ENCODE data around the gene SERPINA5. TPM values are rescaled to one million over a fixed set of nuclear protein-coding genes. Genes with fewer than 3 reads are reported as not detected.

SERPINA5 gene
- total RNA-seq, 1 experiment from 2014 or later = 3.0 TPM

DNA sequence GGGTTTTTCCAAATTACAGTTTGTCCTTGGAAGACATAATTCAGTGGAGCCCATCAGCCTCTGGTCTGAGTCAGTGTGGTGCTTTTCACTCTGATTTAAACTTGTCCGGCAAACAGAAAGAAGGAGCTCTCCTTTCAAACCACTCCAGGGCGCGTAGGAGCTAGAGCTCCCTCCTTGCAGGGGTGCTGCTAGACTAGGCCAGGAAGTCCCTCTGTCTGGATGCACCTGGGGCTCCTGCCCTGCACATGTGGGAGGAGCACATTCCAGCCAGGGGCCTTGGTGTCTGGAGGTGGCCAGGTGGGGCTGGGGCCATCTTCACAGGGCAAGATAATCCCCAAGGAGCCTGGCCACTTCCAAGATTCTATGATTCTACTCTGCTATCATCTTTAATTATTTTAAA is 34.0 kb downstream of the SERPINA5 start:
- H3K9me2 ChIP-seq (ENCODE audit: insufficient read depth) = no peaks in the 10 kb centered on the region
- no peak for TF ChIP-seq EZH2 (IDR thresholded peaks at IDR 0.05)
- TF ChIP-seq SRF (IDR thresholded peaks at IDR 0.05; ENCODE audit: low read depth) = no peak
- no peak for TF ChIP-seq CEBPB (IDR thresholded peaks at IDR 0.05; ENCODE audit: low read depth)
- TF ChIP-seq, protein P1, sequence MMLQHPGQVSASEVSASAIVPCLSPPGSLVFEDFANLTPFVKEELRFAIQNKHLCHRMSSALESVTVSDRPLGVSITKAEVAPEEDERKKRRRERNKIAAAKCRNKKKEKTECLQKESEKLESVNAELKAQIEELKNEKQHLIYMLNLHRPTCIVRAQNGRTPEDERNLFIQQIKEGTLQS (IDR thresholded peaks at IDR 0.05) = no peak
- no peak for TF ChIP-seq POLR2AphosphoS5 (IDR thresholded peaks at IDR 0.05; ENCODE audit: low read depth, low read length)
- TF ChIP-seq YY1 (IDR thresholded peaks at IDR 0.05; ENCODE audit: extremely low read depth, insufficient replicate concordance, low read depth, low read length) = no peak
- TF ChIP-seq, protein P2, sequence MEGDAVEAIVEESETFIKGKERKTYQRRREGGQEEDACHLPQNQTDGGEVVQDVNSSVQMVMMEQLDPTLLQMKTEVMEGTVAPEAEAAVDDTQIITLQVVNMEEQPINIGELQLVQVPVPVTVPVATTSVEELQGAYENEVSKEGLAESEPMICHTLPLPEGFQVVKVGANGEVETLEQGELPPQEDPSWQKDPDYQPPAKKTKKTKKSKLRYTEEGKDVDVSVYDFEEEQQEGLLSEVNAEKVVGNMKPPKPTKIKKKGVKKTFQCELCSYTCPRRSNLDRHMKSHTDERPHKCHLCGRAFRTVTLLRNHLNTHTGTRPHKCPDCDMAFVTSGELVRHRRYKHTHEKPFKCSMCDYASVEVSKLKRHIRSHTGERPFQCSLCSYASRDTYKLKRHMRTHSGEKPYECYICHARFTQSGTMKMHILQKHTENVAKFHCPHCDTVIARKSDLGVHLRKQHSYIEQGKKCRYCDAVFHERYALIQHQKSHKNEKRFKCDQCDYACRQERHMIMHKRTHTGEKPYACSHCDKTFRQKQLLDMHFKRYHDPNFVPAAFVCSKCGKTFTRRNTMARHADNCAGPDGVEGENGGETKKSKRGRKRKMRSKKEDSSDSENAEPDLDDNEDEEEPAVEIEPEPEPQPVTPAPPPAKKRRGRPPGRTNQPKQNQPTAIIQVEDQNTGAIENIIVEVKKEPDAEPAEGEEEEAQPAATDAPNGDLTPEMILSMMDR (IDR thresholded peaks at IDR 0.05 in 2 of 3, conservative IDR thresholded peaks at IDR 0.05 in 1 of 3; ENCODE audit: borderline replicate concordance in 1 of 3, insufficient read depth in 1 of 3, low read depth in 2 of 3, low read length in 2 of 3) = no peak
- no peak for TF ChIP-seq ELF1 (IDR thresholded peaks at IDR 0.05; ENCODE audit: borderline replicate concordance, low read depth)
- no peak for TF ChIP-seq JUND (IDR thresholded peaks at IDR 0.05)
- TF ChIP-seq, protein P3, sequence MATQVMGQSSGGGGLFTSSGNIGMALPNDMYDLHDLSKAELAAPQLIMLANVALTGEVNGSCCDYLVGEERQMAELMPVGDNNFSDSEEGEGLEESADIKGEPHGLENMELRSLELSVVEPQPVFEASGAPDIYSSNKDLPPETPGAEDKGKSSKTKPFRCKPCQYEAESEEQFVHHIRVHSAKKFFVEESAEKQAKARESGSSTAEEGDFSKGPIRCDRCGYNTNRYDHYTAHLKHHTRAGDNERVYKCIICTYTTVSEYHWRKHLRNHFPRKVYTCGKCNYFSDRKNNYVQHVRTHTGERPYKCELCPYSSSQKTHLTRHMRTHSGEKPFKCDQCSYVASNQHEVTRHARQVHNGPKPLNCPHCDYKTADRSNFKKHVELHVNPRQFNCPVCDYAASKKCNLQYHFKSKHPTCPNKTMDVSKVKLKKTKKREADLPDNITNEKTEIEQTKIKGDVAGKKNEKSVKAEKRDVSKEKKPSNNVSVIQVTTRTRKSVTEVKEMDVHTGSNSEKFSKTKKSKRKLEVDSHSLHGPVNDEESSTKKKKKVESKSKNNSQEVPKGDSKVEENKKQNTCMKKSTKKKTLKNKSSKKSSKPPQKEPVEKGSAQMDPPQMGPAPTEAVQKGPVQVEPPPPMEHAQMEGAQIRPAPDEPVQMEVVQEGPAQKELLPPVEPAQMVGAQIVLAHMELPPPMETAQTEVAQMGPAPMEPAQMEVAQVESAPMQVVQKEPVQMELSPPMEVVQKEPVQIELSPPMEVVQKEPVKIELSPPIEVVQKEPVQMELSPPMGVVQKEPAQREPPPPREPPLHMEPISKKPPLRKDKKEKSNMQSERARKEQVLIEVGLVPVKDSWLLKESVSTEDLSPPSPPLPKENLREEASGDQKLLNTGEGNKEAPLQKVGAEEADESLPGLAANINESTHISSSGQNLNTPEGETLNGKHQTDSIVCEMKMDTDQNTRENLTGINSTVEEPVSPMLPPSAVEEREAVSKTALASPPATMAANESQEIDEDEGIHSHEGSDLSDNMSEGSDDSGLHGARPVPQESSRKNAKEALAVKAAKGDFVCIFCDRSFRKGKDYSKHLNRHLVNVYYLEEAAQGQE (IDR thresholded peaks at IDR 0.05; ENCODE audit: low read depth) = no peak
- no peak for TF ChIP-seq POLR2A (IDR thresholded peaks at IDR 0.05; ENCODE audit: borderline replicate concordance, extremely low read depth, insufficient read depth, insufficient read length)
- TF ChIP-seq, protein P4, sequence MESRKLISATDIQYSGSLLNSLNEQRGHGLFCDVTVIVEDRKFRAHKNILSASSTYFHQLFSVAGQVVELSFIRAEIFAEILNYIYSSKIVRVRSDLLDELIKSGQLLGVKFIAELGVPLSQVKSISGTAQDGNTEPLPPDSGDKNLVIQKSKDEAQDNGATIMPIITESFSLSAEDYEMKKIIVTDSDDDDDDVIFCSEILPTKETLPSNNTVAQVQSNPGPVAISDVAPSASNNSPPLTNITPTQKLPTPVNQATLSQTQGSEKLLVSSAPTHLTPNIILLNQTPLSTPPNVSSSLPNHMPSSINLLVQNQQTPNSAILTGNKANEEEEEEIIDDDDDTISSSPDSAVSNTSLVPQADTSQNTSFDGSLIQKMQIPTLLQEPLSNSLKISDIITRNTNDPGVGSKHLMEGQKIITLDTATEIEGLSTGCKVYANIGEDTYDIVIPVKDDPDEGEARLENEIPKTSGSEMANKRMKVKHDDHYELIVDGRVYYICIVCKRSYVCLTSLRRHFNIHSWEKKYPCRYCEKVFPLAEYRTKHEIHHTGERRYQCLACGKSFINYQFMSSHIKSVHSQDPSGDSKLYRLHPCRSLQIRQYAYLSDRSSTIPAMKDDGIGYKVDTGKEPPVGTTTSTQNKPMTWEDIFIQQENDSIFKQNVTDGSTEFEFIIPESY (IDR thresholded peaks at IDR 0.05; ENCODE audit: extremely low read depth, insufficient replicate concordance, low read length) = no peak
- no peak for TF ChIP-seq SIN3A (IDR thresholded peaks at IDR 0.05; ENCODE audit: low read depth)
- H3K9ac ChIP-seq (ENCODE audit: low read length) = no peak overlapping the region
- CTCF ChIA-PET = no interaction called here
- H3K27me3 ChIP-seq (ENCODE audit: insufficient read depth, low read length) = no peaks in the 10 kb centered on the region
- intact Hi-C loops (cut with micrococcal nuclease) = no loop called here
- H3K4me1 ChIP-seq (ENCODE audit: control insufficient read depth in 1 of 2, insufficient read depth in 2 of 2, low read length in 2 of 2) = peaks cover 5 to 28% of the 10 kb centered on the region in 2 experiments; a peak in 3 of 4 replicates
- no peak overlapping the region for H3K27ac ChIP-seq (ENCODE audit: low read depth, low read length)
- H3K36me3 ChIP-seq (ENCODE audit: control insufficient read depth in 1 of 2, insufficient read depth in 2 of 2, low read length in 2 of 2) = no peaks in the 10 kb centered on the region
- BruUV-seq (replicated peaks) = no TSS peak
- H3K9me3 ChIP-seq (ENCODE audit: control insufficient read depth in 1 of 2, insufficient read depth in 1 of 2, low read depth in 1 of 2, low read length in 2 of 2) = peaks cover 3 to 10% of the 10 kb centered on the region in 2 experiments; a peak in 2 of 4 replicates
- H4K20me1 ChIP-seq (ENCODE audit: insufficient read depth) = no peaks in the 10 kb centered on the region
- no peaks in the 10 kb centered on the region for H3K79me2 ChIP-seq (ENCODE audit: insufficient read depth, low read length)
- no peak overlapping the region for H2AFZ ChIP-seq (ENCODE audit: low read depth, low read length, poor library complexity, severe bottlenecking)
- POLR2A ChIA-PET = interaction anchor here (1.1 kb wide), 1 partner anchor 14 kb away, joined by 3 read pairs; no protein-coding TSS in a partner anchor
- ATAC-seq (no peak), DNase-seq (ENCODE audit: low read depth, low spot score) (no peak)
- RAD21 ChIA-PET (ENCODE audit: low non-redundant PET in 1 of 2, low total read pairs in 2 of 2, uncharacterized antibody in 2 of 2, unreplicated experiment in 2 of 2) = no interaction called here
- H3K4me2 ChIP-seq (ENCODE audit: low read length) = no peak overlapping the region
- H3K4me3 ChIP-seq (replicated peaks in 1 of 2; ENCODE audit: low read depth in 1 of 2, low read length in 2 of 2) = no peak overlapping the region
